Left lung (tissue), 10 donors: ENCODE results near the gene ATRAID. TPM values are rescaled to one million over a fixed set of nuclear protein-coding genes. Genes with fewer than 3 reads are reported as not detected.

Experiments used
- ATAC-seq: fragments of 200-7000 bp; cut with Tn5 transposase; one replicate; pipeline ENCODE4 v1.9.1; 2020; ENCODE audit warnings: moderate library complexity
- DNase-seq, 4 donors: peaks; one replicate each; pipeline ENCODE4 v3.0.0-alpha.2; 2013 to 2020
- H3K27ac ChIP-seq, 2 donors: fragments of 200-600 bp; sonication (generic) in 1 of 2; one replicate each; pipeline versions ENCODE4 v1.5.0 to v1.8.0; 2020 to 2021
- H3K27me3 ChIP-seq, 2 donors: fragments of 200-600 bp; sonication (generic) in 1 of 2; one replicate each; pipeline versions ENCODE4 v1.5.0 to v1.8.0; 2020 to 2021
- H3K36me3 ChIP-seq, 2 donors: fragments of 200-600 bp; sonication (generic) in 1 of 2; one replicate each; pipeline versions ENCODE4 v1.5.0 to v1.8.0; 2020 to 2021
- H3K4me1 ChIP-seq, 2 donors: fragments of 200-600 bp; one replicate each; pipeline ENCODE4 v1.8.0; 2021
- H3K4me3 ChIP-seq, 2 donors: fragments of 200-600 bp; sonication (generic) in 1 of 2; one replicate each; pipeline versions ENCODE4 v1.5.0 to v1.8.0; 2020 to 2021; ENCODE audit warnings: mild to moderate bottlenecking in 1 of 2
- H3K9me3 ChIP-seq, 2 donors: fragments of 200-600 bp; sonication (generic) in 1 of 2; one replicate each; pipeline versions ENCODE4 v1.5.0 to v1.8.0; 2020 to 2021
- CTCF ChIP-seq, 2 donors: fragments of 200-600 bp; sonication (generic) in 1 of 2; IDR thresholded peaks; one replicate each; pipeline versions ENCODE4 v1.5.0 to v1.8.0; 2021; ENCODE audit warnings: antibody characterized with exemption in 2 of 2
- intact Hi-C, 2 donors: fragments of 100-400 bp; cut with DNase I; formaldehyde crosslinking; loops; one replicate each; pipeline versions ENCODE4 v1.11.2 to v1.14.2; 2022
- polyA plus RNA-seq, 6 donors: library from polyadenylated mRNA; unstranded; fragments of 120-200 nt; gene quantifications; one replicate each; pipeline ENCODE4 v1.2.1, GENCODE V29; 2013; ENCODE audit not compliant: insufficient read length in 6 of 6
- total RNA-seq, 2 donors: library from RNA; stranded (reverse); fragmentation: NEBNext Ultra II Directional; extraction: Animal tissue kit (Norgen Biotek cat#: 25700); gene quantifications; one replicate each; pipeline ENCODE4 v1.2.1, GENCODE V29; 2021
- donor health status: DM: no; HTN: yes; CAD: no.
- donor health status: DM: no; HTN: no; CAD: no.

The ATRAID gene
- total and polyA plus RNA-seq, 8 donors = 87.5 to 141 (median 129) TPM

GRCh38 chr2:27236626-27237025 is 24.8 kb downstream of the ATRAID start:
- Histone ChIP-seq H3K9me3 (no peaks in the 10 kb centered on the region), H3K4me1 (no peaks in the 10 kb centered on the region), H3K27me3 (no peaks in the 10 kb centered on the region), H3K36me3 (peaks cover 0 to 100% of the 10 kb centered on the region in 2 donors), H3K4me3 (no peak overlapping the region), H3K27ac (no peak overlapping the region)
- intact Hi-C loops = no loop called here
- ATAC-seq (no peak), DNase-seq (no peak)
- TF ChIP-seq CTCF (IDR thresholded peaks at IDR 0.05) = no peak

GRCh38 chr2:27237341-27237945 is 25.6 kb downstream of the ATRAID start:
- intact Hi-C loops = no loop called here
- H3K27me3 ChIP-seq = no peaks in the 10 kb centered on the region
- DNase-seq = no peak

GRCh38 chr2:27238976-27239375 is 27.1 kb downstream of the ATRAID start:
- intact Hi-C loops = no loop called here
- ATAC-seq = no peak
- TF ChIP-seq CTCF (IDR thresholded peaks at IDR 0.05) = no peak
- Histone ChIP-seq H3K27me3 (no peaks in the 10 kb centered on the region), H3K9me3 (no peaks in the 10 kb centered on the region), H3K27ac (no peak overlapping the region), H3K4me3 (no peak overlapping the region), H3K36me3 (peaks cover 0 to 100% of the 10 kb centered on the region in 2 donors), H3K4me1 (no peaks in the 10 kb centered on the region)
- no peak for DNase-seq

More at GRCh38 chr2:27237341-27237945, 25.6 kb downstream of the ATRAID start:
- Histone ChIP-seq H3K9me3 (no peaks in the 10 kb centered on the region), H3K4me3 (no peak overlapping the region), H3K36me3 (peaks cover 0 to 100% of the 10 kb centered on the region in 2 donors), H3K27ac (no peak overlapping the region), H3K4me1 (no peaks in the 10 kb centered on the region)
- no peak for ATAC-seq
- TF ChIP-seq CTCF (IDR thresholded peaks at IDR 0.05) = no peak

DNA sequence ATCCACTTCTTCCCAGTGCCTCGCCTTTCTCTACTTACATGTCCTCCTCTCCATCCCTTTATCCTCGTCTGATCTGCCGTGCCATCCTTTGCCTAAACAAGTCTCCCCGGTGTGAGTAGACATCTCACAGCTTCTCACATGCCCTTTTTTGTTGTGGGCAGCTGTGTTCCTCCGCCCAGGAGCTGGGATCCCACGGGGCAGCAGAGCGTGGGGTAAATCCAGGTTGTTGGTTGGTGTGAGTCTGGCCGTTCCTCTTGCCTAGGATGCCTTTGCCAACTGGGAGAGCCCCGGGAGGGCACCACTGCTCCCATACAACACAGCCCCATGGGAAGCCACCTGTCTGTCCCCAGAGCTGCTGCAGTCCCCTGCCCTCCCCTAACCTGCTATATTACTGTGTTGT is 28.6 kb downstream of the ATRAID start:
- Histone ChIP-seq H3K36me3 (peaks cover 0 to 94% of the 10 kb centered on the region in 2 donors), H3K27me3 (no peaks in the 10 kb centered on the region), H3K4me1 (no peaks in the 10 kb centered on the region), H3K27ac (no peak overlapping the region), H3K4me3 (no peak overlapping the region), H3K9me3 (no peaks in the 10 kb centered on the region)
- intact Hi-C loops = no loop called here
- TF ChIP-seq CTCF (IDR thresholded peaks at IDR 0.05) = no peak
- DNase-seq (no peak), ATAC-seq (no peak)

GRCh38 chr2:27241761-27242613 is 30.1 kb downstream of the ATRAID start:
- no peak for TF ChIP-seq CTCF (IDR thresholded peaks at IDR 0.05)
- Histone ChIP-seq H3K27ac (no peak overlapping the region), H3K4me1 (no peaks in the 10 kb centered on the region), H3K4me3 (no peak overlapping the region), H3K27me3 (no peaks in the 10 kb centered on the region), H3K36me3 (peaks cover 0 to 78% of the 10 kb centered on the region in 2 donors), H3K9me3 (no peaks in the 10 kb centered on the region)
- DNase-seq (no peak), ATAC-seq (no peak)
- intact Hi-C loops = no loop called here
